BE2C (cell line): ENCODE data around the gene CLSTN2.
A peak's percentile ranks its signal among the peaks of the same experiment; 100 is the strongest.

Experiments used
- DNase-seq: peaks from one replicate; pipeline ENCODE4 v3.0.0-alpha.2; 2020
- H3K27me3 ChIP-seq: fragments of 250-450 bp; sonication (Bioruptor Pico); 2 replicates; pipeline ENCODE4 v1.5.1; 2020; ENCODE audit warnings: mild to moderate bottlenecking
- H3K36me3 ChIP-seq: fragments of 250-450 bp; sonication (Bioruptor Pico); 2 replicates; pipeline ENCODE4 v1.5.1; 2020; ENCODE audit warnings: mild to moderate bottlenecking
- H3K4me1 ChIP-seq: fragments of 250-450 bp; sonication (Bioruptor Pico); 2 replicates; pipeline ENCODE4 v1.5.1; 2020
- H3K4me3 ChIP-seq: 2 replicates; pipeline ENCODE4 v1.5.1; 2011; ENCODE audit warnings: low read depth, low read length
- H3K9me3 ChIP-seq: fragments of 250-450 bp; sonication (Bioruptor Pico); 2 replicates; pipeline ENCODE4 v1.5.1; 2020
- CTCF ChIP-seq: IDR thresholded peaks from 2 replicates; pipeline ENCODE4 v1.5.1; 2012; ENCODE audit warnings: mild to moderate bottlenecking, low read depth, low read length

The CLSTN2 gene

GRCh38 chr3:140219291-140219690, 284.3 kb downstream of the CLSTN2 start:
- no peaks in the 10 kb centered on the region for H3K27me3 ChIP-seq
- no peak for TF ChIP-seq CTCF
- H3K9me3 ChIP-seq: peaks cover 2% of the 10 kb centered on the region
- no peaks in the 10 kb centered on the region for H3K36me3 ChIP-seq
- DNase-seq: no peak
- no peaks in the 10 kb centered on the region for H3K4me1 ChIP-seq
- H3K4me3 ChIP-seq: no peak overlapping the region

- Histone ChIP-seq H3K27me3 (no peaks in the 10 kb centered on the region), H3K9me3 (peaks cover 2% of the 10 kb centered on the region), H3K4me1 (no peaks in the 10 kb centered on the region), H3K36me3 (no peaks in the 10 kb centered on the region), H3K4me3 (no peak overlapping the region)
- DNase-seq: no peak
- TF ChIP-seq CTCF: peak; percentile 52
Measured at GRCh38 chr3:140219923-140220452, 285.0 kb downstream of the CLSTN2 start.

- no peaks in the 10 kb centered on the region for H3K27me3 ChIP-seq
- no peaks in the 10 kb centered on the region for H3K9me3 ChIP-seq
- H3K4me3 ChIP-seq: no peak overlapping the region
- TF ChIP-seq CTCF: no peak
- H3K36me3 ChIP-seq: no peaks in the 10 kb centered on the region
- no peaks in the 10 kb centered on the region for H3K4me1 ChIP-seq
- no peak for DNase-seq
Measured at GRCh38 chr3:140223197-140223596, 288.2 kb downstream of the CLSTN2 start.

GRCh38 chr3:140223631-140224030, 288.6 kb downstream of the CLSTN2 start:
- no peaks in the 10 kb centered on the region for H3K9me3 ChIP-seq
- no peak overlapping the region for H3K4me3 ChIP-seq
- no peaks in the 10 kb centered on the region for H3K27me3 ChIP-seq
- no peaks in the 10 kb centered on the region for H3K36me3 ChIP-seq
- no peak for DNase-seq
- TF ChIP-seq CTCF: no peak
- H3K4me1 ChIP-seq: no peaks in the 10 kb centered on the region

- no peak for DNase-seq
- Histone ChIP-seq H3K4me1 (no peaks in the 10 kb centered on the region), H3K36me3 (no peaks in the 10 kb centered on the region), H3K9me3 (no peaks in the 10 kb centered on the region), H3K4me3 (no peak overlapping the region), H3K27me3 (no peaks in the 10 kb centered on the region)
- TF ChIP-seq CTCF: no peak
Measured at GRCh38 chr3:140224307-140224706, 289.3 kb downstream of the CLSTN2 start.

- Histone ChIP-seq H3K36me3 (no peaks in the 10 kb centered on the region), H3K4me1 (no peaks in the 10 kb centered on the region), H3K9me3 (no peaks in the 10 kb centered on the region), H3K27me3 (no peaks in the 10 kb centered on the region), H3K4me3 (no peak overlapping the region)
- TF ChIP-seq CTCF: no peak
- no peak for DNase-seq
Measured at GRCh38 chr3:140225996-140226395, 291.0 kb downstream of the CLSTN2 start.
